ENCODE measurements around the gene ZNF384.
A peak's percentile ranks its signal among the peaks of the same experiment; 100 is the strongest.

ZNF384 gene

GRCh38 chr12:6698352-6699046 is 9.3 kb upstream of the ZNF384 start:
- no peak overlapping the region for H3K4me3 ChIP-seq (ENCODE audit: control insufficient read depth, low read depth, low read length)
- TF ChIP-seq CTCF (IDR thresholded peaks at IDR 0.05; ENCODE audit: control insufficient read depth, insufficient read depth, low read depth, low read length, missing control alignments) = no peak
- DNase-seq (ENCODE audit: low read depth) = no peak

DNA sequence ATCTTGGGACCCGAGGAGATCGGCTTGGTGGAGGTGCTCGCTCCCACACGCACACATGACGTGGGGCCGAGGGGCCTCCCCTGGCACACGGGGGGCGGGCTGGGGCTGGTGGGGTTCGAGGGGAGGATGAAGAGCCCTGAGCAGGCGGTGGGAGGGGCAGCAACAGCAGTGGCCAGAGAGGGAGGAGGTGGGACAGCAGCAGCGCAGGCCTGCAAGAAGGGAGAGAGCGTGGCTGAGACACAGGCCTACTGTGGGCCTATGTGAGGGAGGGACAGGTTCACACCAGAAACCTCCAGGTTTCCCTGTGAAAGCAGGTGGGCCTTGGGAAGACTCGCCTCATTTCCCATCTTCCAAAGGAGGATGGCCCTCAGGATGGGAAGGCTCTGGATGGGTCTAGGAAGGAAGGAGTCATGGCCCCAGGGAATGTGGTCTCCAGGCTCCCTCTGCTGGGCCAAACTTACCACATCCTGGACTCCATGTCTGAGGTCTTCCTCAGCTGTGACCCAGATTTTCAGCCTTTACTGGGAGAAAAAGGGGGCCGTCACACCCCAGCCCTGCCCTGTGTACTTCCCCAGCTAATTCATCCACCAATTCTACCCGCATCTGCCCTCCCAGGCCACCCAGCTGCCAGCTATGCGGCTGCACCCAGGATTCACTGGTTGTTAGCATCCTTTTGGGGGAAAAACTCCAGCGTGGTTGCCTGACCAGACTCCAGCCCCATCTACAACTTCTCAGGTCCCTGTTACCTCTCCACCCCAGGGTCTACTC is 8.6 kb upstream of the ZNF384 start:
- DNase-seq (ENCODE audit: low read depth) = peak; percentile 21
- peak; percentile 82 for TF ChIP-seq CTCF (IDR thresholded peaks at IDR 0.05; ENCODE audit: control insufficient read depth, insufficient read depth, low read depth, low read length, missing control alignments)
- H3K4me3 ChIP-seq (ENCODE audit: control insufficient read depth, low read depth, low read length) = no peak overlapping the region

DNA sequence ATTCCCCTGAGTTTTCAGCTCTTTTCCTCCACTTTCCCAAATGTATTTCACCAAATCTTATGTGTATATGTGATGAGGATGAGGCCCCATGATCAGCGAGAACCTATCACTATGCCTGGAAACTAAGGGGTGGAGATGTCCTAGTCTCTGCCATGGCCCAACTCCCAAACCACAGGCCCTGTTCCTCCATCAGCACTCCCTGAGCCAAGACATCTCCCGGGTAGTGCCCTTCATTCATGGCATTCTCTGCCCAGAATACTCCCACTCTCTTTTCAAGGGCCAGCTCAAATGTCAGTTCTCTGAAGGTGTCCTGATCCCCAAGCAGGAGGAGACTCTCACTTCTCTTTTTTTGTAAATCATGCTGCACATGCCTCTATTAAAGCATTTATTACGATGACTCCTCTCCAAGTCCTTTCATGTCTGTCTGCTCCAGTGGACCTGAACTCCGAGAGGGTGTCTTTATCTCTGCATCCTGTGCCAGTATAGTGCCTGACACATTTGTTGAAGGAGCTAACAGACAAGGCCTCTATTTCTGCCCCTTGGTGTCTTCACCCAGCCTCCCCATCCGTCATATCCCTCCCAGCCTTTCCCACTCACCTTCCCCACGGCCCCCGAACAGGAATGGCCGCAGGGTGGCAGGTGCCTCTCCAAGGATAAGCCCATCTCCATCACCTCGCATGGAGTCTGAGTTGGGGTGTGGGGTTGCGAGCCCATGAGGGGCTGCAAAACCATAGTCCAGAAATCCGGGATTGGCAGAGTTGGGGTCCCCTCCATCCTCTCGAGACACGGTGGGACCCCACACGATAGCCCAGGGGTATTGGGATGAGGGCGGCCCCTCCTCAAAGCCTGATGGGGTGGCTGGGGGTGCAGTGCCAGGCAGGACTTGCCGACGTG is 7.8 kb upstream of the ZNF384 start:
- DNase-seq (ENCODE audit: low read depth) = no peak
- TF ChIP-seq CTCF (IDR thresholded peaks at IDR 0.05; ENCODE audit: control insufficient read depth, insufficient read depth, low read depth, low read length, missing control alignments) = no peak
- H3K4me3 ChIP-seq (ENCODE audit: control insufficient read depth, low read depth, low read length) = no peak overlapping the region

- TF ChIP-seq CTCF (IDR thresholded peaks at IDR 0.05; ENCODE audit: control insufficient read depth, insufficient read depth, low read depth, low read length, missing control alignments) = no peak
- no peak for DNase-seq (ENCODE audit: low read depth)
- no peak overlapping the region for H3K4me3 ChIP-seq (ENCODE audit: control insufficient read depth, low read depth, low read length)
These were observed 6.3 kb upstream of the ZNF384 start for GRCh38 chr12:6695313-6696045.

DNA sequence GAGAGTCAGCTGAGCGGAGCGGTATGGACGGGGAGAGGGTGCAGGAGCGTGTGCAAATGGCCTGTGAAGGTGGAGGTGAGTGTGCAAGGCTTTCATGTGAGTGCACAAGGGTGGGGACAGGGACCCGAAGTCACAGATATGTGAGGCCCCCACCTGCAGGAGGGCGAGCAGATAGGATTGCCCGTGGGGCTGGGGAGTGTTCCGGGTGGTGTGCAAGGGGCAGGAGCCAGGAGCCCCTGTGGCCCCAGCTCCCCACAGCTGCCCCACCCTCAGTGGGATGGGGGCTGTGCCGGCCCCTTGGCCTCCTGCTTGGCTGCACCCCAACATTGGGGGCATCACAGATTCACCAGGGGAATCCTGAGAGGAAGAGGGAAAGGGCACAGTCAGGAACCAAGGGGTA is 5.5 kb upstream of the ZNF384 start:
- H3K4me3 ChIP-seq (ENCODE audit: control insufficient read depth, low read depth, low read length) = no peak overlapping the region
- no peak for DNase-seq (ENCODE audit: low read depth)
- TF ChIP-seq CTCF (IDR thresholded peaks at IDR 0.05; ENCODE audit: control insufficient read depth, insufficient read depth, low read depth, low read length, missing control alignments) = no peak

DNA sequence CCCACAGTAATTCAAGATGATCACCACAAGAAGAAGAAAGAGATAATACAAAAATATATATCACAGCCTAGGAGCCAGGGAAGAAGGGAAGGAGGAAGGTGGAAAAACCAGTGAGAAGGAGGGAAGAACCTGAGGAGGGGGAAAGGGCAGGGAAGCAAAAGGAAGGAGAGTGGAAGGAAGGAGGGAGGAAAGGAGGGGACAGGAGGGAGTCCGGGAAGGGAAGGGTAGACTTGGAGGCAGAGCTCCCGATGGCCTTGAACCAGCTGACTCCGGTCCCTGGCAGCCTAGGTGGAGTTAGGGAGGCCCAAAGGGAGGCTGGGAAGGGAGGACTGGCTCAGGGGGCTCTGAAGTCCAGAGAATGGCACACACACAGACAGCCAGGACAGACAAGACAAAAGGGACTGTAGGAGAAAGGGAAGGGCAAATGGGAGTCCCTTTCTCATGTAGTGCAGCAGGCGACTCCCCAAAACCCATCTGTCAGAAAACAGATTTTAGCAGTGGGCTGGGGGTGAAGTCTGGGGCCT is 4.7 kb upstream of the ZNF384 start:
- no peak for TF ChIP-seq CTCF (IDR thresholded peaks at IDR 0.05; ENCODE audit: control insufficient read depth, insufficient read depth, low read depth, low read length, missing control alignments)
- no peak overlapping the region for H3K4me3 ChIP-seq (ENCODE audit: control insufficient read depth, low read depth, low read length)
- no peak for DNase-seq (ENCODE audit: low read depth)

All from AG09309 (cell line).